GM15510 (cell line): ENCODE results near the gene ATAD1.

Source experiments
- POLR2A ChIP-seq: IDR thresholded peaks from 3 replicates; pipeline ENCODE4 v1.6.1; 2011; ENCODE audit warnings: borderline replicate concordance; ENCODE audit not compliant: insufficient read length; ENCODE audit errors: extremely low read depth

ATAD1 gene

DNA sequence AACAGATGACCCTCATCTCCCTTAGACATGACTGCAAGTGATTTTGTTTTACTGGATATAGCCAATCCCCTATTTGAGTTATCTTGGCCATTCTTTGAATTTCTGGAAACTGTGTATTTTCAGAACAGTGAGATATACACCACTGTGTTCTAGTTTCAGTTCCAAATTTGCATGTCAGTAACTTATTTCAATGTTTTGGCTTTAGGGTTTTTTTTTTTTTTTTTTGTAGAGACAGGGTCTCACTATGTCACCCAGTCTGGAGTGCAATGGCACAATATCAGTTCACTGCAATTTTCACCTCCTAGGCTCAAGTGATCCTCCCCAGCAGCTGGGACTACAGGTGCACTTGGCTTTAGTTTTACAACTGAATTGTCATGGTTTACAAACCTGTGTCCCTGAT, 67.2 kb downstream of the ATAD1 start:
- TF ChIP-seq POLR2A = no peak

GRCh38 chr10:87750001-87750671, 67.9 kb downstream of the ATAD1 start:
- no peak for TF ChIP-seq POLR2A

DNA sequence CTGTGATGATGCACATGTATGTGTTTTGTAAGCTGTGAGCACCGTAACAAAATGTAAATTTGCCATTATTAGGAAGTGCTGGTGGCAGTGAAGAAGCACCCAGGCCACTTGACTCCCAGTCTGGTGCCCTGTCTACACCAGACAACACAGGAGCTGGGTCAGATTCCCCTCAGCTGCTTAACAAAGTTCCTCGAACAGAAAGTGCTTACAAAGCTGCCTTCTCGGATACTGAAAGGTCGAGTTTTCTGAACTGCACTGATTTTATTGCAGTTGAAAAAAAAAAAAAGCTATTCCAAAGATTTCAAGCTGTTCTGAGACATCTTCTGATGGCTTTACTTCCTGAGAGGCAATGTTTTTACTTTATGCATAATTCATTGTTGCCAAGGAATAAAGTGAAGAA, 71.1 kb downstream of the ATAD1 start:
- TF ChIP-seq POLR2A = no peak

DNA sequence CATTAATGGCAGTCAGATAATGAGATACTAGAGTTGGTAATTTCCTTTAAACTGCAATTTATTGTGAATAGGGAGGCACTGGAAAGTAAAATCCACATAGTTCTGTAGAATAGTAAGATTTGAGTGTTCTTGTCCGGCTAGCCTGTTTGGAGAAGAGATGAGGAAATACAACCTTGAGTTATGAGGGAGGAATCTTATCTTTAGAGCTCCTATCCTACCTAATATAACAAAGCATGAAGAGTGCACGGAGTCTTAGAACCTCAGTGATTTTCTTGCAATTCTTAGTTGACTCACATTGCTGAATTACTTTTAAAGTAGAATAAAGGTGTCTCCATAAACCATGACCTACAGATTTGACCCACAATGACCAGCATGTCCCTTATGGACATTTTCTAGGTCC, 73.4 kb downstream of the ATAD1 start:
- no peak for TF ChIP-seq POLR2A

DNA sequence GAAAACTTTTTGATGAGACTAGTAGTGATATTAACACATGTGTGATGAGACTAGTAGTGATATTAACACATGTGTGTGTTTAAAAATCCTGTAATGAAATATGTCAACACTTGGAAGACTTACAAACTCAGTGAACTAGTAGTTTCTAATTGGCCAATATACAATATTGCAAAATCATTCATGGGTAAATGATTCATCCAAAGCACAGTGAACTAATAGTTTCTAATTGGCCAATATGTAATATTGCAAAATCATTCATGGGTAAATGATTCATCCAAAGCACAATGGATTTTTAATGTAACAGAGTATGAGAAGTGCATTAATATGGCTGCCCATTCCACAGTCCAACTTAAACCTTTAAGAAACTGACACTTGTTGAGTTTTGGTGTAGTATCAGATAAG, 77.8 kb downstream of the ATAD1 start:
- no peak for TF ChIP-seq POLR2A

DNA sequence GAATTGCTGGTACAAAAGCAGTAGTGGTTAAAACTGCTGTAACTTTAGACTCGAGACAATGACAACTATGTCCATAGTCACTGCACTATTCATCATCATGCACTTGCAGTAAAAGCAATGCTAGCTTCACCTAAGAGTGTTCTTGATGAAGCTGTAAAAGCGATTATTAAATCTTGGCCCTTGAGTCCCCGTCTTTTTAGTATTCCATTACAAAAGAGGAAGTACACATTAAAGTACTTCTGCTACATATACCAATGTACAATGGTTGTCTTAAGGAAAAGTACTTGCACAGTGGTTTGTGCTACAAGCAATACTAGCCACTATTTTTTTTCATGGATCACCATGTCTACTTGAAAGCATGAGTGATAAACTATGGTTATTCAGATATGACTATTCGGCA, 78.3 kb downstream of the ATAD1 start:
- no peak for TF ChIP-seq POLR2A

DNA sequence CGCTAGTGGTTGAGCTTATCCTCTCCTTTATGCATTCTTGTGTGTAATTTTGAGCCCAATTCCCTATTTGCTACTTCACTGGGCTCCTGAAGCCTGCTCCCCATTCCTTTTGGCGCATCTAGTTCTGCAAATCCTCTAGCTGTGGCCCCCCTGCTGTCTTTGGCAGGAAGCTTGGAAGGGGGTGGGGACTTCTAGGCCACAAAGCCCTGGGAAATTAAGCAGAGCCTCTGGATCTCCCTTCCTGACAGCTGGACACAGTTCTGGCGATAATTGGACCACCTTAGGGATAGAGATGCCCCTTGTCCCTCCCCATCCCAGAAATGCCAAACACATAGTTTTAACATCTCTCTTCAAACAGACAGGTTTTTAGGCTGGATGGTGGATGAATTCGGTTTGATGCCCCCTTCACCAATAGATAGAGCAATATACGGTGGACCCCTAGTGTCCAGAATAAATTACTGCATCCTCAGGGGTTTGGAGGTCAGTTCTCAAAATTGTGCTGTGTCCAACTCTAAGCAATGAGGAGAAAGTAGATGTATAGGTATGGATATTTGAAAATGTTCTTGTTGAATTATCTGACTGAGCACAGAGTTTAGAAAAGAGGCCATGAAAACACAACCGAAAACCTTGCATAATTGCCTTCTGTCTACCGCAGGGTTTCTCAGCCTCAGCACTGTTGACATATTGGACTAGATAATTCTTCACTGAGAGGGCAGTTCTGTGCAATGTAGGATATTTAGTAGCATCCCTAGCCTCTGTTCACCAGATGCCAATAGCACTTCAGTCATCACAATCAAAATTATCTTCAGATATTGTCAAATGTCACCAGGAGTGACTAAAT, 82.8 kb downstream of the ATAD1 start:
- TF ChIP-seq POLR2A = no peak

DNA sequence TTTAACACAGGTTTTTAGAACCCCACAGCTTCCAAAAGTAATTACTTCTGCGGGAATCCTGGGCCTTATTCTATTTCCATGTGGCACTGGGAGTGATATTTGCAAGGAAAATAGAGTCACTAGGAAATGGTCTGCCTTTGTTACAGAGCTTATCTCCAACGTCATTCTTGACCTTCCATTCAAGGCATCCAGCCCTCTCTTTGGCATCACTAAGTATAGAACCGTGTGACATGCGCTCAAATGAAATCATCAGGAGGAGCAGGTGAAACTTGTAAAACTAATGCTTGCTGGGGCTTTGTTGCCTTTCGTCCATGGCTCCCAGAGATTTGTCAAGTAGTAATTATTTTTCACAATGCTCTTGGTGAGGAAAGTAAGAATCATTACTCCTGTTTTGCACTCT, 84.9 kb downstream of the ATAD1 start:
- no peak for TF ChIP-seq POLR2A

DNA sequence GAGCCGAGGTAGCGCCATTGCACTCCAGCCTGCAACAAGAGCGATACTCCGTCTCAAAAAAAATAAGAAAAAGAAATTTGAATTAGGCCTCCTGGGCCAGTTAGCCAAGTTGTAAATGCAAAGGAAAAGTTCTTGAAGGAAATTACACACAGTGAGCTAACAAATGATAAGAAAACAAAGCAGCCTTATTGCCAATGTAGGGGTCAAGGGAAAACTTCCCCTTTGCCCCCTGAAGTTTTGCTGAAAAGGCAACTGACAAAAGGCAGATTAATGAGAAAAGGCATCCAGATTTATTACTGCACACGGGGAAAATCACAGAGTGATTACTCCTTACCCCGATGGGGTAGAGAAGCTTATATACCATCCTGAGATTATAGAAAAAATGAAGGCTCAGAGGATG, 88.1 kb downstream of the ATAD1 start:
- TF ChIP-seq POLR2A = no peak

- TF ChIP-seq POLR2A = no peak
These were observed 93.2 kb downstream of the ATAD1 start for GRCh38 chr10:87724789-87725188.

DNA sequence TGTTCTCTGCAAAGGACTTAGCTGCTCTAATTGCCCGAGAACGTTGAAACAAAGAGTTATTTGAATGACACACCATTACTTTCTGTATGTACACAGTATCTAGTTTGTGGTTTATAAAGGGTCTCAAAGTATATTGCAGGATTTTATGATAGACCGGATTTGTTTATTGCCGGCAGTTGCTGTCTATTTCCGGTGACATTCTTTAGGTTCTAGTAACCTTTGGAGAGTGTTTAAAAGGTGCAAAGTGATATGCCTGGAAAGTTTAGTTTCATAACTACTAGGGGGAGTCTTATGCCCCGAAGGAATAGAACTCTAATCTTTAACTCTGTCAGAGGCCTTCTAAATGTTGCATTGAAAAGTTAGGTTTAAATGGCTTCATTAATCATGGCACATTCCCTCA, 94.5 kb downstream of the ATAD1 start:
- TF ChIP-seq POLR2A = no peak

DNA sequence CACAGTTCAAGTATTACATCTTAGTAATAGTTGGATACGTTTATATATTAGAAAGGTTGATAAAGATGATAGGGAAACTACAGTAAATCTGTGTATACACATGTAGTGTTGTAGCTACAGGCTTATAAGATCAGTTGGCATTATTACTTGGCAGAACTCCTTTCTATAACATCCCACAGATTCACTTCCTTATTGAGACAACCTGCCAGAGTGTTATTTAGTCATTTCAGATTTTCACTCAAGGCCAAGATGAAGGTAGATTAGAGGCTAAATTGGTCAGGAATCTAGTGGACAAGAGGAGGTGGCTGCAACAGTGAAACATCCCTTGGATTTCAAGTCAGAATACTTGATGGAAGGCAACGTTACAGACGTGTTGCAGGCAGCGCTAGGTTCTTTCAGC, 95.3 kb downstream of the ATAD1 start:
- no peak for TF ChIP-seq POLR2A

DNA sequence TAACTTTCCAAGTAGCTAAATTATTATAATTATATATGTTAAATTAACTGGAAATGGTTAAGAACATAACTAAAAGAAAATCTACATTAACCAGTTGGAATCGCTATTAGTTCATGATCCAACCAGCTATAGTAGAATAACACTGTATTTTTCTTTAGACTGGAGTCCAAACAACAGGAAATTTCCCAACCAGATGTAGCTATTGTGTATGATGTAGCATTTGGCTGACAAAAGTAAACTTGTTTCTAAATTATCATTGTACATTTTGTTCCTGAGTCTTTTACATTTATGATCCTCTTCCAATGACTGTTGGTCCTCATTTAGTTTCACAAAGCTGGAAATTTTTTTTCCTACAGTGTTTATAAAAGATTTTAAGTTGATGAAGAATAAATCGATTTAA, 96.2 kb downstream of the ATAD1 start:
- no peak for TF ChIP-seq POLR2A

DNA sequence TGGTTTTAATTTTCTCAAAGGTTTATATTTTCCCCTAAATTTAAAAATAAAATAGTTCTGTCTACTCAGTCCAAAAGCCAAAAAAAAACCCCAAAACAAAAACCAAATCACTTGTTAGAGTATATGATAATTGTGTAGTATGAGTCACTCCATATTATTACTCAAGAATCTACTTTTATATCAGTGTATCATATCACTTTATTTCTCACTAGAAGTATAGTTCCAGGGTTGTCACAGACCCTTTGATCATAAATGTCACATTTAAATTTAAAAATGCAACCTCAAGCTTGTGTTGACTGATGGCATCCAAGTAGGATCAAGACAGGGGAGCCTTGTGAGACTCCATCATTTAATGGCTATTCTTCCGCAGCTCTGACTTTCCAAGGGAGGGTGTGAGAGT, 97.4 kb downstream of the ATAD1 start:
- no peak for TF ChIP-seq POLR2A

DNA sequence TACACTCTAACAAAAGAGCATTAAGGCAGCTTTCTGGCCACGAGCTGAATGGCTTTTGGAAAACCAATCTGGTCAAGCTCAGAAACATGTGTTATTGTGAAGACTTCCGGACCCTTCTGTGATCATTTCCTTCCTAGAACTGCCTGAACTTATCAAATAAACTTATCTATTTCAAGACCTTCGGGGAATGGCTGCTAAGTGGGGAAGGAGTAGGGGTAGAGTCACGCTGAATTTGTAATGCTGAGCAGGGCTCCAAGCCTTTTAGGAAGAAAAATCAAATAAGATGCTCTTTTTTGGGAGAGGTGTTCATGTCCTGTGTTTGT, 101.7 kb downstream of the ATAD1 start:
- no peak for TF ChIP-seq POLR2A
